GM12878 (cell line): ENCODE results near the gene CLEC16A. TPM values are rescaled to one million over a fixed set of nuclear protein-coding genes. Genes with fewer than 3 reads are reported as not detected.

ENCODE experiments used
- ATAC-seq: fragments of 200-7000 bp; cut with Tn5 transposase; 3 replicates; pipeline ENCODE4 v1.9.1; 2020; ENCODE audit warnings: mild to moderate bottlenecking, moderate library complexity
- BruUV-seq: library from RNA; stranded (reverse); fragments of 400-500 nt; replicated peaks from 2 replicates; lab custom pipeline; 2021; lab: Mats Ljungman, UMichigan
- CTCF ChIA-PET: fragments of 300-600 bp; sonication (Branson Sonifier 250); formaldehyde crosslinking; extraction: SDS; loops from one replicate; lab custom pipeline; 2021; ENCODE audit warnings: inconsistent platforms; lab: Yijun Ruan, JAX
- POLR2A ChIA-PET: fragments of 350-600 bp; formaldehyde crosslinking; extraction: SDS; loops from one replicate; lab custom pipeline; 2021; ENCODE audit warnings: inconsistent platforms; lab: Charles Lee
- RAD21 ChIA-PET: fragments of 300-600 bp; sonication (Branson Sonifier 250); formaldehyde crosslinking; loops from one replicate; lab custom pipeline; 2023; ENCODE audit warnings: antibody characterized with exemption; ENCODE audit not compliant: unreplicated experiment; lab: Charles Lee
- SMC1A ChIA-PET: fragments of 300-600 bp; sonication (Branson Sonifier 250); formaldehyde crosslinking; loops from one replicate; lab custom pipeline; 2023; ENCODE audit not compliant: unreplicated experiment, uncharacterized antibody; lab: Charles Lee
- DNase-seq: peaks from one replicate; pipeline ENCODE4 v3.0.0-alpha.2; 2011; ENCODE audit warnings: low read depth, low spot score
- FAIRE-seq: peaks from 3 replicates; lab custom pipeline; 2011; peaks lifted over from hg19 to GRCh38; lab: Jason Lieb, UNC
- H2AFZ ChIP-seq: 2 replicates; pipeline ENCODE4 v1.6.0; 2011; ENCODE audit warnings: low read depth, low read length, control low read depth; ENCODE audit not compliant: control insufficient read depth
- H3K27ac ChIP-seq: 2 replicates; pipeline ENCODE4 v1.5.1; 2011; ENCODE audit warnings: control low read depth; ENCODE audit not compliant: control insufficient read depth, insufficient read depth
- H3K27me3 ChIP-seq, 2 experiments: replicated peaks in 1 of 2; 2 replicates each; pipeline versions ENCODE4 v1.6.0 to v1.6.1; 2011; ENCODE audit warnings: low read length in 1 of 2; ENCODE audit not compliant: control insufficient read depth in 2 of 2, insufficient read depth in 2 of 2
- H3K36me3 ChIP-seq, 2 experiments: 2 replicates each; pipeline ENCODE4 v1.5.1; 2011; ENCODE audit warnings: low read length in 1 of 2; ENCODE audit not compliant: control insufficient read depth in 2 of 2, insufficient read depth in 2 of 2
- H3K4me1 ChIP-seq: 2 replicates; pipeline ENCODE4 v1.6.1; 2011; ENCODE audit warnings: mild to moderate bottlenecking, low read length, moderate library complexity, mixed read lengths; ENCODE audit not compliant: control insufficient read depth, insufficient read depth
- H3K4me2 ChIP-seq: 2 replicates; pipeline ENCODE4 v1.6.0; 2011; ENCODE audit warnings: control low read depth; ENCODE audit not compliant: control insufficient read depth, insufficient read depth
- H3K4me3 ChIP-seq: fragments of 200-600 bp; sonication (generic); 2 replicates; pipeline ENCODE4 v1.5.1; 2016
- H3K79me2 ChIP-seq: 2 replicates; pipeline ENCODE4 v1.6.0; 2011; ENCODE audit warnings: low read length; ENCODE audit not compliant: control insufficient read depth, insufficient read depth
- H3K9ac ChIP-seq: 2 replicates; pipeline ENCODE4 v1.8.0; 2011; ENCODE audit warnings: low read length, control low read depth, mixed read lengths; ENCODE audit not compliant: control insufficient read depth, insufficient read depth
- H3K9me3 ChIP-seq: replicated peaks from 3 replicates; pipeline ENCODE4 v1.5.1; 2011; ENCODE audit warnings: mild to moderate bottlenecking, low read length; ENCODE audit not compliant: control insufficient read depth, insufficient read depth
- H4K20me1 ChIP-seq: 2 replicates; pipeline ENCODE4 v1.6.0; 2011; ENCODE audit not compliant: control insufficient read depth, insufficient read depth
- ESRRA ChIP-seq: IDR thresholded peaks from 2 replicates; pipeline ENCODE4 v1.6.1; 2012; ENCODE audit warnings: mild to moderate bottlenecking, low read length, improper control_type of control experiment
- MXI1 ChIP-seq: fragments of 150-350 bp; IDR thresholded peaks from 2 replicates; pipeline ENCODE4 v1.6.1; 2011; ENCODE audit warnings: low read depth, mild to moderate bottlenecking, inconsistent platforms, low read length, improper control_type of control experiment
- RFX5 ChIP-seq: IDR thresholded peaks from 2 replicates; pipeline ENCODE4 v1.6.1; 2011; ENCODE audit warnings: low read depth, low read length, improper control_type of control experiment
- SPI1 ChIP-seq: IDR thresholded peaks from 2 replicates; pipeline ENCODE4 v1.6.1; 2011; ENCODE audit warnings: low read depth, mild to moderate bottlenecking, low read length, moderate library complexity, borderline replicate concordance; ENCODE audit not compliant: insufficient read depth
- SRF ChIP-seq, 2 experiments: IDR thresholded peaks; 2 replicates each; pipeline ENCODE4 v1.6.1; 2011; ENCODE audit warnings: low read depth in 2 of 2, low read length in 2 of 2, mild to moderate bottlenecking in 1 of 2, moderate library complexity in 1 of 2
- TARDBP ChIP-seq: IDR thresholded peaks from 2 replicates; pipeline ENCODE4 v1.6.1; 2016; ENCODE audit warnings: borderline replicate concordance
- TCF12 ChIP-seq: IDR thresholded peaks from 2 replicates; pipeline ENCODE4 v1.6.1; 2011; ENCODE audit warnings: low read depth, mild to moderate bottlenecking, low read length
- TCF3 ChIP-seq: IDR thresholded peaks from 2 replicates; pipeline ENCODE4 v1.6.1; 2012; ENCODE audit warnings: low read depth, mild to moderate bottlenecking, low read length, borderline replicate concordance; ENCODE audit not compliant: insufficient read depth
- ZZZ3 ChIP-seq: IDR thresholded peaks from 2 replicates; pipeline ENCODE4 v1.6.1; 2011; ENCODE audit warnings: low read depth; ENCODE audit not compliant: control insufficient read depth, insufficient read length
- WGBS: methylation state at CpG from one replicate; pipeline ENCODE4 v1.1.6; 2016; ENCODE audit warnings: low lambda C conversion rate; ENCODE audit not compliant: insufficient replicate concordance, insufficient coverage; ENCODE audit errors: missing lambda C conversion rate; 5-methylcytosine and 5-hydroxymethylcytosine counted together
- in situ Hi-C: fragments of 300-500 bp; cut with MboI; formaldehyde crosslinking; loops from 9 replicates; pipeline ENCODE4 v1.14.3; 2018; ENCODE audit warnings: mixed read lengths
- intact Hi-C: fragments of 100-400 bp; cut with micrococcal nuclease; formaldehyde crosslinking; loops from one replicate; pipeline ENCODE4 v1.14.2; 2022; ENCODE audit not compliant: unreplicated experiment
- polyA plus RNA-seq, 11 experiments: library from polyadenylated mRNA; depleted of rRNA in 4 of 11; unstranded in 6 of 11; stranded (reverse) in 5 of 11; fragments of >200 nt; fragmentation: Nextera tagmentation in 4 of 11; fragmentation: Illumina TruSeq in 1 of 11; extraction: Ambion mirVana in 4 of 11; extraction: Trizol in 1 of 11; gene quantifications; 1 replicate in 1 of 11; 2 replicates in 10 of 11; pipeline versions ENCODE4 v1.2.1 to v1.2.3, GENCODE V29; 2011 to 2016; ENCODE audit warnings: inconsistent platforms in 2 of 11, missing spikeins in 2 of 11, low read depth in 1 of 11
- total RNA-seq, 4 experiments: library from RNA; depleted of rRNA in 3 of 4; stranded (reverse); fragments of >200 nt in 3 of 4; fragmentation: Illumina TruSeq in 1 of 4; extraction: Trizol in 1 of 4; gene quantifications; 2 replicates each; pipeline versions ENCODE4 v1.2.1 to v1.2.3, GENCODE V29; 2013 to 2021
- TF ChIP-seq, protein P1 (sequence below): fragments of 450-650 bp; IDR thresholded peaks from 2 replicates; pipeline ENCODE4 v1.6.1; 2017; ENCODE audit warnings: antibody characterized with exemption, mild to moderate bottlenecking, moderate library complexity
- TF ChIP-seq, protein P2 (sequence below): fragments of 450-650 bp; formaldehyde crosslinking; IDR thresholded peaks from 2 replicates; pipeline ENCODE4 v1.5.0; 2022; ENCODE audit warnings: mild to moderate bottlenecking, missing genetic modification characterization

The CLEC16A gene
- total and polyA plus RNA-seq, 10 of the 15 experiments (the other 5 are each of a cell fraction or from before 2014, with no cell fraction given): 1.5 to 28.8 (median 19.2) TPM

DNA sequence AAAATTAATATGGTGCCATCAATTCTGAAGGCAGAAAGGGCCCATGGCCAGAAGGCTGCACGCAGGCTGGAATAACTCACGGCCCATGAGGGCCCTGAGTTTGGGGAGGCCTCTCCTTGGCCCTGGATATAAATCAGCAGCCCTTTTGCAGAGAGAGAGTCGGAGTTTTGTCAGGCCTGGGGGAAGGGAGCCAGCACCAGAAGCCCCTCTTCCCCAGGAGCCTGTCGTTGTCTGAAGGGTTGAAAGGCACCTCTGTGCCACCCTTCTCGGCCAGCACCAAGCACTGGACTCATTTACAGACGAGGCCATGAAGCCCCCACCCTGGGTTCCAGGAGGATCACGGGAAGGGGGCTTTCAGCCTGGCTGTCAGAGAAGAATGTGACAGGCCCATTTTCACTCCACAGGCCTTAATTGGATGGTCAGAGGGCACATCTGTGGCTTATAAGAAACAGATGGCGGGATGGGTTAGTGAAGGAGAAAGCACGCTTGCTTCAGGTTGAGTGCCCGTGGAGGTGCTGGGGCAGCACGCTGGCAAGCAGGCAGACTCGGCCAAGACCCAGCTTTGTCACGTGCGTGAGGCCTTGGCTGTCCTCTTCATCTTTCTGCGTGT lies 140.6 kb downstream of the CLEC16A start:
- no peak overlapping the region for H3K4me3 ChIP-seq
- DNase-seq (no peak), FAIRE-seq (no peak), ATAC-seq (no peak)
- H3K4me2 ChIP-seq: no peak overlapping the region
- H4K20me1 ChIP-seq: no peaks in the 10 kb centered on the region
- H3K27ac ChIP-seq: no peak overlapping the region
- no peak overlapping the region for H2AFZ ChIP-seq
- H3K79me2 ChIP-seq: no peaks in the 10 kb centered on the region
- no peaks in the 10 kb centered on the region for H3K9me3 ChIP-seq
- no TSS peak for BruUV-seq
- intact Hi-C loops (no loop called here), in situ Hi-C loops (no loop called here)
- 91% methylated on average over 15 of the region's 15 CpGs for WGBS
- SMC1A ChIA-PET: interaction anchor here (0.6 to 0.7 kb wide), 2 partner anchors 10 to 14 kb away, joined by 3 read pairs; no protein-coding TSS in a partner anchor
- peaks cover 0 to 8% of the 10 kb centered on the region in 2 experiments; a peak in 3 of 4 replicates for H3K36me3 ChIP-seq
- POLR2A ChIA-PET: no interaction called here
- H3K27me3 ChIP-seq: no peaks in the 10 kb centered on the region
- TF ChIP-seq SRF (IDR thresholded peaks at IDR 0.05; ENCODE audit: low read depth in 2 of 2, low read length in 2 of 2): no peak
- TF ChIP-seq, protein P1, sequence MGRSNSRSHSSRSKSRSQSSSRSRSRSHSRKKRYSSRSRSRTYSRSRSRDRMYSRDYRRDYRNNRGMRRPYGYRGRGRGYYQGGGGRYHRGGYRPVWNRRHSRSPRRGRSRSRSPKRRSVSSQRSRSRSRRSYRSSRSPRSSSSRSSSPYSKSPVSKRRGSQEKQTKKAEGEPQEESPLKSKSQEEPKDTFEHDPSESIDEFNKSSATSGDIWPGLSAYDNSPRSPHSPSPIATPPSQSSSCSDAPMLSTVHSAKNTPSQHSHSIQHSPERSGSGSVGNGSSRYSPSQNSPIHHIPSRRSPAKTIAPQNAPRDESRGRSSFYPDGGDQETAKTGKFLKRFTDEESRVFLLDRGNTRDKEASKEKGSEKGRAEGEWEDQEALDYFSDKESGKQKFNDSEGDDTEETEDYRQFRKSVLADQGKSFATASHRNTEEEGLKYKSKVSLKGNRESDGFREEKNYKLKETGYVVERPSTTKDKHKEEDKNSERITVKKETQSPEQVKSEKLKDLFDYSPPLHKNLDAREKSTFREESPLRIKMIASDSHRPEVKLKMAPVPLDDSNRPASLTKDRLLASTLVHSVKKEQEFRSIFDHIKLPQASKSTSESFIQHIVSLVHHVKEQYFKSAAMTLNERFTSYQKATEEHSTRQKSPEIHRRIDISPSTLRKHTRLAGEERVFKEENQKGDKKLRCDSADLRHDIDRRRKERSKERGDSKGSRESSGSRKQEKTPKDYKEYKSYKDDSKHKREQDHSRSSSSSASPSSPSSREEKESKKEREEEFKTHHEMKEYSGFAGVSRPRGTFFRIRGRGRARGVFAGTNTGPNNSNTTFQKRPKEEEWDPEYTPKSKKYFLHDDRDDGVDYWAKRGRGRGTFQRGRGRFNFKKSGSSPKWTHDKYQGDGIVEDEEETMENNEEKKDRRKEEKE: no peak
- TF ChIP-seq, protein P2, sequence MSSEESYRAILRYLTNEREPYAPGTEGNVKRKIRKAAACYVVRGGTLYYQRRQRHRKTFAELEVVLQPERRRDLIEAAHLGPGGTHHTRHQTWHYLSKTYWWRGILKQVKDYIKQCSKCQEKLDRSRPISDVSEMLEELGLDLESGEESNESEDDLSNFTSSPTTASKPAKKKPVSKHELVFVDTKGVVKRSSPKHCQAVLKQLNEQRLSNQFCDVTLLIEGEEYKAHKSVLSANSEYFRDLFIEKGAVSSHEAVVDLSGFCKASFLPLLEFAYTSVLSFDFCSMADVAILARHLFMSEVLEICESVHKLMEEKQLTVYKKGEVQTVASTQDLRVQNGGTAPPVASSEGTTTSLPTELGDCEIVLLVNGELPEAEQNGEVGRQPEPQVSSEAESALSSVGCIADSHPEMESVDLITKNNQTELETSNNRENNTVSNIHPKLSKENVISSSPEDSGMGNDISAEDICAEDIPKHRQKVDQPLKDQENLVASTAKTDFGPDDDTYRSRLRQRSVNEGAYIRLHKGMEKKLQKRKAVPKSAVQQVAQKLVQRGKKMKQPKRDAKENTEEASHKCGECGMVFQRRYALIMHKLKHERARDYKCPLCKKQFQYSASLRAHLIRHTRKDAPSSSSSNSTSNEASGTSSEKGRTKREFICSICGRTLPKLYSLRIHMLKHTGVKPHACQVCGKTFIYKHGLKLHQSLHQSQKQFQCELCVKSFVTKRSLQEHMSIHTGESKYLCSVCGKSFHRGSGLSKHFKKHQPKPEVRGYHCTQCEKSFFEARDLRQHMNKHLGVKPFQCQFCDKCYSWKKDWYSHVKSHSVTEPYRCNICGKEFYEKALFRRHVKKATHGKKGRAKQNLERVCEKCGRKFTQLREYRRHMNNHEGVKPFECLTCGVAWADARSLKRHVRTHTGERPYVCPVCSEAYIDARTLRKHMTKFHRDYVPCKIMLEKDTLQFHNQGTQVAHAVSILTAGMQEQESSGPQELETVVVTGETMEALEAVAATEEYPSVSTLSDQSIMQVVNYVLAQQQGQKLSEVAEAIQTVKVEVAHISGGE (CRISPR knock-in tag): no peak
- TF ChIP-seq TCF3: no peak
- no peak for TF ChIP-seq RFX5
- no peak for TF ChIP-seq TCF12
- no peak for TF ChIP-seq ESRRA
- TF ChIP-seq ZZZ3: no peak
- TF ChIP-seq MXI1: no peak
- TF ChIP-seq TARDBP: no peak
- no peak for TF ChIP-seq SPI1
- H3K9ac ChIP-seq: no peak overlapping the region
- RAD21 ChIA-PET: no interaction called here
- H3K4me1 ChIP-seq: peaks cover 13% of the 10 kb centered on the region
- CTCF ChIA-PET: interaction anchor here (0.7 kb wide), 1 partner anchor 54 kb away, joined by 3 read pairs; no protein-coding TSS in a partner anchor
